Measurements from ENCODE around the gene EFNA3. TPM values are rescaled to one million over a fixed set of nuclear protein-coding genes. Genes with fewer than 3 reads are reported as not detected.

Gene EFNA3
- total RNA-seq, 4 donors from 2014 or later = 0.44 to 3.7 (median 1.7) TPM; not detected in 1

DNA sequence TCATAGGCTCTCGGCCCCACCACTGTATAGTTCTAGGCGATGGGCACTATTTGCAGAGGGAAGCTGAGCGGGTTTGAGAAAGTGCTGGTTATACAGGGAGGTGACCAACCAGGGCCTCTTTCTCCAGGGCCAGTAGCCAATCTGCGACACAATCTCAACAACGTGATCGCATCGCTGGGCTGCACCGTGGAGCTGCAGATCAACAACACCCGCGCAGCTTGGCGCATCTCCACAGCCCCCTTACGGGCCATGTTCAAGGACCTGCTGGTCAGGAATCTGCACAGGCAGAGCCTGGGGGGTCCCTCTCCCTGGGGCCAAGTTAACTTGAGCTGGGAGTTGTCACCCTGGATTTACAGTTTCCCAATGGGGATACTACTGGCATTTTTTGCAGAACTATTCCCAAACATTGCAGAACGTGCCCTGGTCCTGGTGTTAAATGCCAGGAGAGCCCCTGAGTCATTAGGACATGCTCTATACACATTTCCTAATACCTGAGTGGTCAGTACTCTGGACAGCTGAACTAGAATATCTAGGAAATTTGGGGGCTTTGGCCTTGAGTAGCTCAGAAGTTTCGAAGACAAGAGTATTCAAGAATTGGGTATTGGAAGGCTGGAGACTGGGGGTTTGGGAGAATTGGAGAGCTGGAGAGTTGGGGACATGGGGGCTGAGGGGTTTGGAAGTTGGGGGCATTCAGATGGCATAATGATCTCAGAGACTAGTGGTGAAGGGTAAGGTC is 38.1 kb upstream of the EFNA3 start:
- TF ChIP-seq, protein P1, sequence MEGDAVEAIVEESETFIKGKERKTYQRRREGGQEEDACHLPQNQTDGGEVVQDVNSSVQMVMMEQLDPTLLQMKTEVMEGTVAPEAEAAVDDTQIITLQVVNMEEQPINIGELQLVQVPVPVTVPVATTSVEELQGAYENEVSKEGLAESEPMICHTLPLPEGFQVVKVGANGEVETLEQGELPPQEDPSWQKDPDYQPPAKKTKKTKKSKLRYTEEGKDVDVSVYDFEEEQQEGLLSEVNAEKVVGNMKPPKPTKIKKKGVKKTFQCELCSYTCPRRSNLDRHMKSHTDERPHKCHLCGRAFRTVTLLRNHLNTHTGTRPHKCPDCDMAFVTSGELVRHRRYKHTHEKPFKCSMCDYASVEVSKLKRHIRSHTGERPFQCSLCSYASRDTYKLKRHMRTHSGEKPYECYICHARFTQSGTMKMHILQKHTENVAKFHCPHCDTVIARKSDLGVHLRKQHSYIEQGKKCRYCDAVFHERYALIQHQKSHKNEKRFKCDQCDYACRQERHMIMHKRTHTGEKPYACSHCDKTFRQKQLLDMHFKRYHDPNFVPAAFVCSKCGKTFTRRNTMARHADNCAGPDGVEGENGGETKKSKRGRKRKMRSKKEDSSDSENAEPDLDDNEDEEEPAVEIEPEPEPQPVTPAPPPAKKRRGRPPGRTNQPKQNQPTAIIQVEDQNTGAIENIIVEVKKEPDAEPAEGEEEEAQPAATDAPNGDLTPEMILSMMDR (IDR thresholded peaks at IDR 0.05; ENCODE audit: low read depth) = no peak

DNA sequence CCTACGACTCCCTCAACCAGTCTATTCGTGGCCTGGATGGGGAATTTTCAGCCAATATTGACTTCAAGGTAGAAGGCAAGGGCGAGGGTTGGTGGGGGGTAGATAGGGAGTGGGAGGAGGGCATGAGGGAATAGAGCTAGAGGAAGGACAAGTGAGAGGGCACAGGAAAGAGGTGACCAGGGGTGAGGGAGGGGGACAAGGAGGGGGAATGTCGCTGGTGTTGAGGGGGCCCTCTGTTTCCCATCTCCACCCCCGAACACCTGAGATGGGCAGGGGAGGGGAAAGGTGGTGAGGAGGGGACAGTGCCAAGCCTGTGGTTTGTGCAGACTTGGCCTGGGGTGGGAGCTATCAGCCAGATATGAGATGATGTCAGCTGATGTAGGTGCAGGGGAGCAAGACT is 35.8 kb upstream of the EFNA3 start:
- TF ChIP-seq, protein P1 (IDR thresholded peaks at IDR 0.05; ENCODE audit: low read depth) = no peak

DNA sequence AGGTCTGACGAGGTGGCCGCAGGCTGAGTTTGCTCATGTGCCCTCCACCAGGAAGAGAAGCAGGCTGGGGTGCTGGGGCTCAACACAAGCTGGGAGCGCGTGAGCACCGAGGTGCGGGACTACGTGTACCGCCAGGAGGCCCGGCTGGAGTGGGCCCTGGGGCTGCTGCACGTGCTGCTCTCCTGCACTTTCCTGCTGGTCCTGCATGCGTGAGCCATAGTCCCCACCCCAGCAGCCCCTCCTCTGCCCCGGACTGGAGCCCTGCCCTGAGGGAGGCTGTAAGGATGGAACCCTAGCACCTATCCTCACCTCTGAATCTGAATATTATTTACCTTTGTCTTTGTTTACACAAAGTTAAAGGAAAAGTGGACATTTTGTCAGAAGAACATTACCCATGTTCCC is 35.3 kb upstream of the EFNA3 start:
- TF ChIP-seq, protein P1 (IDR thresholded peaks at IDR 0.05; ENCODE audit: low read depth) = no peak

DNA sequence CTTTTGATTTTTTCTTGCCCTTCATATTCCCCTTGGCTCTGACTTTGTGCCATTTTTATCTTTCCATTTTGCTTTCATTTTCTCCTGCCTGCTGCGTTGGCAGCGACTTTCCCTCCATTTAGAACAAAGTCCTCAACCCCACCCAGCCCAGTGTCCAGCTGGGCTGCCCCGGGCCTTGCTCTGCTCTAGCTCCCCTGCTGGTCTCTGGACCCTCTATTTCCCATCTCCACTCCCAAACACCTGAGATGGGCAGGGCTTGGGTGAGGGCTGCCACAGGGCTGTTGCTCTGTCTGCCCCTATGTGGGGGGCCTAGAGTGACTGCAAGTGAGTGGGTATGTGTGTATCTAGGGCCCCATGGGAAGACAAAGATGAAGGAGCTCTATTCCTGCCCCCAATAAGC is 34.8 kb upstream of the EFNA3 start:
- TF ChIP-seq, protein P1 (IDR thresholded peaks at IDR 0.05; ENCODE audit: low read depth) = no peak

DNA sequence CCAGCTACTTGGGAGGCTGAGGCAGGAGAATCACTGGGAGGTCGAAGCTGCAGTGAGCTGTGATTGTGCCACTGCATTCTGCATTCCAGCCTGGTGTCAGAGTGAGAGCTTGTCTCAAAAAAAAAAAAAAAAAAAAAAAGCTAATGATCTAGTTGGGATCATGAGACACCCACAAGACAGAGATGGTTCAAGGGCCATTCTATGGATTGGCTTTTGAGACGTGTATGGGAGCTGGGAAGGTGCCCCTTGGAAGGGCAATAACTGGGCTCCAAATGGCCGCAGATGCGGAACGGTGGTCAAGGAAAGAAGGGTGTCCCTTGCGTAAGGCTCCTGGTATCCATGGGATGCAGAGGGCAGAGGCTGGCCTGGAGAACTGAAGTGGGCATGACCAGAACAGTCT is 34.3 kb upstream of the EFNA3 start:
- TF ChIP-seq, protein P1 (IDR thresholded peaks at IDR 0.05; ENCODE audit: low read depth) = no peak

DNA sequence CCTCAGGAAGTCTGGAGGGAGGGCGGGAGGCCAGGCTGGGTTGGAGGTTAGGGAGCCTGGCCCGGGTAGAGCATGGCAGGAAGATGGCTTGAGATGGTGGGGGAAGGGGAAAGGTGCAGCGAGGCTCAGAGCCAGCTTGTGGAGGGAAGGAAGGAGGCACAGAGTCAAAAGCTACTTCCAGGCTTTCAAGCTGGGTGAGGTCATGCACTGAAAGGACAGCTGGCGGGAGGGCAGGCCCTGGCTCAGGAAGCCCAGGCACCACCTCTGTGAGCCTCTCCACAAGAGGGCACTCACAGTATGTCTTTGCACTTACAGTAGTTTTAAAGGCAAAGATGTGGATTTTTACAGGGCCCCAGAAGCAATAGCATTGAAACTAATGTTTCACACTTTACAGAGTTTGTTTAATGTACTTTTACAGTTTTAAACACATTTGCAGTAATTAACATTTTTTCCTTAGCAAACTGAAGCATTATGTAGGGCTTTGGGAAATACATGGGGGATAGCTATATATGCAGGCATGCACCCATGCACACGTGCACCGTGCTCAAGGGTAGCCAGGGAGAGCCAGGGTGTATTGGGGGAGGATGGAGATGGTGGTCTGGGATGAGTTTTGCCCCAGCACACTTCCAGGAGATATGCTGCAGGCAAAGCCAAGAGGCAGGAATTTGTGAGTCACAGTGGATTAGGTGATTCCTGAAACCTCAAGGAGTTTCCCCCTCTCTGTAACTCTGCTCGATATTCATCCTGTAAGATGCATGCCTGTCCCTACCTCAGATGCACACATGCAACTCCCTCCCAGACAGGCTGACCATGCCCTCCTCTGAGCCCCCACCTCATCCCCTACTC is 33.6 kb upstream of the EFNA3 start:
- TF ChIP-seq, protein P1 (IDR thresholded peaks at IDR 0.05; ENCODE audit: low read depth) = no peak

Data from subcutaneous adipose tissue (tissue), 4 donors.